HG03095 (cell line): Measurements from ENCODE around the gene LRRC2.
"Not testable (repeated sequence)": the region's sequence is repeated elsewhere in the genome, so short reads cannot be mapped to it uniquely, and the experiment has no call there.

Source experiments
- ATAC-seq: cut with Tn5 transposase; IDR thresholded peaks from one replicate; pipeline ENCODE4 v1.9.1; 2021; ENCODE audit warnings: moderate library complexity; ENCODE audit not compliant: unreplicated experiment

The LRRC2 gene

GRCh38 chr3:46566040-46566641, at the start of gene LRRC2:
Gene LRRC2 (minus strand): TSS chr3:46566302. CDS start chr3:46551591, 14,711 bp downstream.
- ATAC-seq: no peak

- ATAC-seq: no peak
Measured at GRCh38 chr3:46615050-46615775, 49.1 kb upstream of the LRRC2 start.

GRCh38 chr3:46614431-46614830, 48.3 kb upstream of the LRRC2 start:
- ATAC-seq: no peak

- ATAC-seq: no peak
Measured at GRCh38 chr3:46613313-46614005, 47.4 kb upstream of the LRRC2 start.

- no peak for ATAC-seq
Measured at GRCh38 chr3:46612324-46612723, 46.2 kb upstream of the LRRC2 start, which contains the start of gene FAM240A. Gene FAM240A (plus strand): TSS chr3:46612525. CDS start chr3:46612684, 159 bp downstream.

GRCh38 chr3:46609944-46610722, 44.0 kb upstream of the LRRC2 start:
- ATAC-seq: no peak

- ATAC-seq: no peak
Measured at GRCh38 chr3:46609212-46609721, 43.2 kb upstream of the LRRC2 start.

- ATAC-seq: no peak
Measured at GRCh38 chr3:46607603-46608028, 41.5 kb upstream of the LRRC2 start.

GRCh38 chr3:46604127-46604526, 38.0 kb upstream of the LRRC2 start:
- no peak for ATAC-seq

GRCh38 chr3:46603446-46604046, 37.4 kb upstream of the LRRC2 start:
- no peak for ATAC-seq

- ATAC-seq: no peak
Measured at GRCh38 chr3:46599590-46599989, 33.5 kb upstream of the LRRC2 start.

- no peak for ATAC-seq
Measured at GRCh38 chr3:46595819-46596314, 29.8 kb upstream of the LRRC2 start.

GRCh38 chr3:46594723-46595122, 28.6 kb upstream of the LRRC2 start:
- no peak for ATAC-seq

- no peak for ATAC-seq
Measured at GRCh38 chr3:46593979-46594378, 27.9 kb upstream of the LRRC2 start.

GRCh38 chr3:46593274-46593862, 27.3 kb upstream of the LRRC2 start:
- no peak for ATAC-seq

- ATAC-seq: not testable (repeated sequence)
Measured at GRCh38 chr3:46587268-46587667, 21.2 kb upstream of the LRRC2 start.

GRCh38 chr3:46586738-46587246, 20.7 kb upstream of the LRRC2 start:
- no peak for ATAC-seq

- no peak for ATAC-seq
Measured at GRCh38 chr3:46585799-46586693, 19.9 kb upstream of the LRRC2 start.
